HEK293T (cell line): ENCODE data around the gene WDSUB1.

Source experiments
- BHLHE40 ChIP-seq: fragments of 450-650 bp; IDR thresholded peaks from 2 replicates; pipeline ENCODE4 v1.6.1; 2016; ENCODE audit warnings: mild to moderate bottlenecking, moderate library complexity, borderline replicate concordance
- ELF4 ChIP-seq: fragments of 450-650 bp; IDR thresholded peaks from 2 replicates; pipeline ENCODE4 v1.6.1; 2017; ENCODE audit warnings: antibody characterized with exemption
- FOXA1 ChIP-seq: fragments of 450-650 bp; IDR thresholded peaks from 2 replicates; pipeline ENCODE4 v1.6.1; 2016; ENCODE audit warnings: mild to moderate bottlenecking
- FOXM1 ChIP-seq: fragments of 450-650 bp; IDR thresholded peaks from 2 replicates; pipeline ENCODE4 v1.6.1; 2017; ENCODE audit warnings: mild to moderate bottlenecking, borderline replicate concordance
- NFRKB ChIP-seq: fragments of 450-650 bp; IDR thresholded peaks from 2 replicates; pipeline ENCODE4 v1.6.1; 2016; ENCODE audit warnings: mild to moderate bottlenecking, moderate library complexity
- SP1 ChIP-seq: fragments of 450-650 bp; IDR thresholded peaks from 2 replicates; pipeline ENCODE4 v1.6.1; 2017
- SUZ12 ChIP-seq: fragments of 450-650 bp; IDR thresholded peaks from 2 replicates; pipeline ENCODE4 v1.6.1; 2016; ENCODE audit warnings: mild to moderate bottlenecking
- ZNF384 ChIP-seq: fragments of 450-650 bp; IDR thresholded peaks from 2 replicates; pipeline ENCODE4 v1.6.1; 2016

GRCh38 chr2:159225025-159226016 is 61.2 kb downstream of the WDSUB1 start:
- TF ChIP-seq BHLHE40 (no peak), FOXA1 (no peak), ZNF384 (no peak), FOXM1 (no peak), SP1 (no peak), ELF4 (no peak), SUZ12 (no peak), NFRKB (no peak)
